K562 (cell line): ENCODE data around the gene TOGARAM2. TPM values are rescaled to one million over a fixed set of nuclear protein-coding genes. Genes with fewer than 3 reads are reported as not detected.

Experiments
- ARID3B ChIP-seq: fragments of 250-450 bp; sonication (Bioruptor Pico); IDR thresholded peaks from 2 replicates; pipeline ENCODE4 v1.4.0; 2020; ENCODE audit warnings: borderline replicate concordance
- ATF3 ChIP-seq, 2 experiments: fragments of 450-650 bp in 1 of 2; sonication (generic) in 1 of 2; formaldehyde crosslinking in 1 of 2; IDR thresholded peaks in 1 of 2; conservative IDR thresholded peaks in 1 of 2; 2 replicates each; pipeline versions ENCODE4 v1.6.1 to v1.8.1; 2016 to 2023; ENCODE audit warnings: mild to moderate bottlenecking in 2 of 2, moderate library complexity in 2 of 2, inconsistent platforms in 1 of 2, missing genetic modification reagents in 1 of 2
- BCL6 ChIP-seq: fragments of 250-450 bp; sonication (Bioruptor Pico); IDR thresholded peaks from 2 replicates; pipeline ENCODE4 v1.4.0; 2020
- E2F5 ChIP-seq: sonication (generic); formaldehyde crosslinking; IDR thresholded peaks from 2 replicates; pipeline ENCODE4 v1.8.0; 2022; ENCODE audit warnings: mild to moderate bottlenecking, missing genetic modification reagents
- ELK1 ChIP-seq: sonication (generic); formaldehyde crosslinking; IDR thresholded peaks from 2 replicates; pipeline ENCODE4 v1.8.1; 2022; ENCODE audit warnings: missing genetic modification reagents
- MTF1 ChIP-seq: fragments of 250-450 bp; sonication (Bioruptor Pico); IDR thresholded peaks from 2 replicates; pipeline ENCODE4 v1.9.0; 2021; ENCODE audit warnings: moderate library complexity, mild to moderate bottlenecking, inconsistent platforms, borderline replicate concordance
- MYC ChIP-seq, 2 experiments: fragments of 250-450 bp in 1 of 2; sonication (Bioruptor Pico) in 1 of 2; IDR thresholded peaks; 2 replicates each; pipeline versions ENCODE4 v1.5.1 to v1.6.1; 2012 to 2021; ENCODE audit warnings: low read depth in 2 of 2, borderline replicate concordance in 1 of 2, improper control_type of control experiment in 1 of 2, low read length in 1 of 2, mild to moderate bottlenecking in 1 of 2, moderate library complexity in 1 of 2
- NBN ChIP-seq: fragments of 450-650 bp; IDR thresholded peaks from 2 replicates; pipeline ENCODE4 v1.6.1; 2016; ENCODE audit warnings: low read depth, mild to moderate bottlenecking
- NFE2L1 ChIP-seq: fragments of 450-650 bp; IDR thresholded peaks from 2 replicates; pipeline ENCODE4 v1.6.1; 2016; ENCODE audit warnings: missing genetic modification characterization, low read depth, mild to moderate bottlenecking, missing compliant biosample characterization, moderate library complexity, borderline replicate concordance
- NONO ChIP-seq, 2 experiments: fragments of 200-400 bp in 1 of 2; fragments of 450-650 bp in 1 of 2; formaldehyde crosslinking in 1 of 2; IDR thresholded peaks; 2 replicates each; pipeline ENCODE4 v1.6.1; 2017; ENCODE audit warnings: low read depth in 2 of 2, mild to moderate bottlenecking in 2 of 2, moderate library complexity in 2 of 2, low read length in 1 of 2
- PBX2 ChIP-seq, 2 experiments: IDR thresholded peaks in 1 of 2; conservative IDR thresholded peaks in 1 of 2; 2 replicates each; pipeline ENCODE4 v1.6.1; 2016; ENCODE audit warnings: low read depth in 2 of 2, mild to moderate bottlenecking in 1 of 2, missing compliant biosample characterization in 1 of 2, missing genetic modification characterization in 1 of 2, moderate library complexity in 1 of 2
- POLR2B ChIP-seq: fragments of 450-650 bp; IDR thresholded peaks from 2 replicates; pipeline ENCODE4 v1.6.1; 2018; ENCODE audit warnings: low read depth; ENCODE audit not compliant: partially characterized antibody
- PTTG1 ChIP-seq: fragments of 450-650 bp; IDR thresholded peaks from 2 replicates; pipeline ENCODE4 v1.6.1; 2016; ENCODE audit warnings: low read depth, mild to moderate bottlenecking, missing genetic modification characterization, missing compliant biosample characterization
- RBM25 ChIP-seq: fragments of 200-400 bp; formaldehyde crosslinking; IDR thresholded peaks from 2 replicates; pipeline ENCODE4 v1.6.1; 2018; ENCODE audit warnings: low read length, low read depth, moderate library complexity; ENCODE audit not compliant: severe bottlenecking
- RHOXF2B ChIP-seq: fragments of 250-450 bp; sonication (Bioruptor Pico); conservative IDR thresholded peaks from 2 replicates; pipeline ENCODE4 v1.5.1; 2021
- SMAD3 ChIP-seq: fragments of 450-650 bp; formaldehyde crosslinking; conservative IDR thresholded peaks from 2 replicates; pipeline ENCODE4 v1.4.0; 2020; ENCODE audit warnings: mild to moderate bottlenecking
- ZNF584 ChIP-seq: fragments of 200-800 bp; sonication (Bioruptor generic); IDR thresholded peaks from 2 replicates; pipeline ENCODE4 v1.6.1; 2016; ENCODE audit warnings: low read depth, mild to moderate bottlenecking, missing genetic modification characterization, missing compliant biosample characterization
- polyA plus RNA-seq, 8 experiments: library from polyadenylated mRNA; depleted of rRNA in 4 of 8; stranded (reverse) in 5 of 8; unstranded in 3 of 8; fragments of >200 nt; fragmentation: Nextera tagmentation in 2 of 8; fragmentation: Illumina TruSeq in 1 of 8; extraction: Ambion mirVana in 2 of 8; extraction: Trizol in 1 of 8; gene quantifications; 2 replicates each; pipeline versions ENCODE4 v1.2.1 to v1.2.3, GENCODE V29; 2011 to 2014; ENCODE audit warnings: inconsistent platforms in 1 of 8, missing spikeins in 1 of 8
- total RNA-seq, 7 experiments: library from RNA; depleted of rRNA in 6 of 7; stranded (reverse); fragments of >200 nt in 6 of 7; fragmentation: Illumina TruSeq in 2 of 7; extraction: Trizol in 2 of 7; gene quantifications; 2 replicates each; pipeline versions ENCODE4 v1.2.1 to v1.2.3, GENCODE V29; 2011 to 2021; ENCODE audit warnings: low replicate concordance in 1 of 7

The TOGARAM2 gene
- total and polyA plus RNA-seq, 9 of the 15 experiments (the other 6 are each of a cell fraction or from before 2014, with no cell fraction given): not detected

GRCh38 chr2:29042561-29043075 is 61.5 kb downstream of the TOGARAM2 start (continued):
- no peak for TF ChIP-seq NBN
- peak; percentile 88 for TF ChIP-seq NFE2L1
- no peak for TF ChIP-seq ARID3B (CRISPR knock-in tag)
- TF ChIP-seq MYC (IDR thresholded peaks at IDR 0.05; ENCODE audit: low read depth, low read length): no peak
- TF ChIP-seq MYC (CRISPR knock-in tag; IDR thresholded peaks at IDR 0.05; ENCODE audit: borderline replicate concordance, low read depth): no peak
- peak; percentile 76; the same call in 1 of the 2 replicates for TF ChIP-seq SMAD3
- TF ChIP-seq ELK1: no peak
- TF ChIP-seq BCL6: no peak
- 0 out of 2 replicates have a peak, but pooled peaks have one; percentile 39 for TF ChIP-seq PTTG1 (tag)
- TF ChIP-seq ATF3 (IDR thresholded peaks at IDR 0.05): no peak
- no peak for TF ChIP-seq ATF3 (CRISPR knock-in tag; conservative IDR thresholded peaks at IDR 0.05)
- TF ChIP-seq POLR2B: no peak
- no peak for TF ChIP-seq RBM25
- TF ChIP-seq MTF1: no peak
- TF ChIP-seq NONO (IDR thresholded peaks at IDR 0.05; ENCODE audit: low read depth in 2 of 2, low read length in 1 of 2): no peak
- TF ChIP-seq E2F5 (CRISPR knock-in tag): no peak
- TF ChIP-seq RHOXF2B (CRISPR knock-in tag): no peak
- TF ChIP-seq ZNF584 (CRISPR knock-in tag): 0 out of 2 replicates have a peak, but pooled peaks have one; percentile 52
- no peak for TF ChIP-seq PBX2 (CRISPR knock-in tag; IDR thresholded peaks at IDR 0.05; ENCODE audit: low read depth)
- TF ChIP-seq PBX2 (tag; conservative IDR thresholded peaks at IDR 0.05; ENCODE audit: low read depth): no peak
